ENCODE results near the gene CNGA2.

The CNGA2 gene

GRCh38 chrX:151738751-151739150, 4.2 kb downstream of the CNGA2 start:
- TF ChIP-seq CTCF (IDR thresholded peaks at IDR 0.05; ENCODE audit: extremely low read depth, missing control alignments) = no peak
- DNase-seq (ENCODE audit: low spot score) = no peak

- no peak for DNase-seq (ENCODE audit: low spot score)
- TF ChIP-seq CTCF (IDR thresholded peaks at IDR 0.05; ENCODE audit: extremely low read depth, missing control alignments) = no peak
Measured at GRCh38 chrX:151741606-151742005, 7.1 kb downstream of the CNGA2 start.

- TF ChIP-seq CTCF (IDR thresholded peaks at IDR 0.05; ENCODE audit: extremely low read depth, missing control alignments) = no peak
- DNase-seq (ENCODE audit: low spot score) = no peak
Measured at GRCh38 chrX:151742311-151742710, 7.8 kb downstream of the CNGA2 start.

GRCh38 chrX:151743651-151744470, 9.3 kb downstream of the CNGA2 start:
- DNase-seq (ENCODE audit: low spot score) = no peak
- TF ChIP-seq CTCF (IDR thresholded peaks at IDR 0.05; ENCODE audit: extremely low read depth, missing control alignments) = no peak

- no peak for TF ChIP-seq CTCF (IDR thresholded peaks at IDR 0.05; ENCODE audit: extremely low read depth, missing control alignments)
Measured at GRCh38 chrX:151745651-151746050, 11.1 kb downstream of the CNGA2 start.

GRCh38 chrX:151746502-151746901, 12.0 kb downstream of the CNGA2 start:
- no peak for TF ChIP-seq CTCF (IDR thresholded peaks at IDR 0.05; ENCODE audit: extremely low read depth, missing control alignments)

More at GRCh38 chrX:151745651-151746050, 11.1 kb downstream of the CNGA2 start:
- no peak for DNase-seq (ENCODE audit: low spot score)

GRCh38 chrX:151750511-151750910, 16.0 kb downstream of the CNGA2 start:
- TF ChIP-seq CTCF (IDR thresholded peaks at IDR 0.05; ENCODE audit: extremely low read depth, missing control alignments) = no peak
- DNase-seq (ENCODE audit: low spot score) = no peak

More at GRCh38 chrX:151746502-151746901, 12.0 kb downstream of the CNGA2 start:
- no peak for DNase-seq (ENCODE audit: low spot score)

Data from GM20000 (cell line).